Nephron (organoid): ENCODE results near the gene BDP1.
"Not testable (repeated sequence)": the region's sequence is repeated elsewhere in the genome, so short reads cannot be mapped to it uniquely, and the experiment has no call there.

Source experiments
- H3K27ac Mint-ChIP-seq, 3 experiments: 2 replicates each; pipeline ENCODE4 v1.8.0; 2020; ENCODE audit warnings: mixed read lengths in 3 of 3, mild to moderate bottlenecking in 2 of 3, moderate library complexity in 1 of 3
- H3K27me3 Mint-ChIP-seq: 2 replicates; pipeline ENCODE4 v1.8.0; 2021; ENCODE audit warnings: low read depth, mild to moderate bottlenecking, moderate library complexity, mixed read lengths
- H3K36me3 Mint-ChIP-seq: 2 replicates; pipeline ENCODE4 v1.8.0; 2020; ENCODE audit warnings: low read depth, mixed read lengths
- H3K4me1 Mint-ChIP-seq: 2 replicates; pipeline ENCODE4 v1.8.0; 2020; ENCODE audit warnings: mixed read lengths
- H3K4me3 Mint-ChIP-seq, 3 experiments: 2 replicates each; pipeline ENCODE4 v1.8.0; 2020; ENCODE audit warnings: mild to moderate bottlenecking in 3 of 3, mixed read lengths in 3 of 3, moderate library complexity in 2 of 3
- H3K9me3 Mint-ChIP-seq: 2 replicates; pipeline ENCODE4 v1.8.0; 2020; ENCODE audit warnings: mixed read lengths
- TF ChIP-seq, protein P1 (sequence below), 3 experiments: fragments of 200-600 bp; sonication (generic); IDR thresholded peaks; one replicate each; pipeline ENCODE4 v1.5.0; 2021; ENCODE audit warnings: antibody characterized with exemption in 3 of 3; ENCODE audit not compliant: unreplicated experiment in 3 of 3

The BDP1 gene, protein sequence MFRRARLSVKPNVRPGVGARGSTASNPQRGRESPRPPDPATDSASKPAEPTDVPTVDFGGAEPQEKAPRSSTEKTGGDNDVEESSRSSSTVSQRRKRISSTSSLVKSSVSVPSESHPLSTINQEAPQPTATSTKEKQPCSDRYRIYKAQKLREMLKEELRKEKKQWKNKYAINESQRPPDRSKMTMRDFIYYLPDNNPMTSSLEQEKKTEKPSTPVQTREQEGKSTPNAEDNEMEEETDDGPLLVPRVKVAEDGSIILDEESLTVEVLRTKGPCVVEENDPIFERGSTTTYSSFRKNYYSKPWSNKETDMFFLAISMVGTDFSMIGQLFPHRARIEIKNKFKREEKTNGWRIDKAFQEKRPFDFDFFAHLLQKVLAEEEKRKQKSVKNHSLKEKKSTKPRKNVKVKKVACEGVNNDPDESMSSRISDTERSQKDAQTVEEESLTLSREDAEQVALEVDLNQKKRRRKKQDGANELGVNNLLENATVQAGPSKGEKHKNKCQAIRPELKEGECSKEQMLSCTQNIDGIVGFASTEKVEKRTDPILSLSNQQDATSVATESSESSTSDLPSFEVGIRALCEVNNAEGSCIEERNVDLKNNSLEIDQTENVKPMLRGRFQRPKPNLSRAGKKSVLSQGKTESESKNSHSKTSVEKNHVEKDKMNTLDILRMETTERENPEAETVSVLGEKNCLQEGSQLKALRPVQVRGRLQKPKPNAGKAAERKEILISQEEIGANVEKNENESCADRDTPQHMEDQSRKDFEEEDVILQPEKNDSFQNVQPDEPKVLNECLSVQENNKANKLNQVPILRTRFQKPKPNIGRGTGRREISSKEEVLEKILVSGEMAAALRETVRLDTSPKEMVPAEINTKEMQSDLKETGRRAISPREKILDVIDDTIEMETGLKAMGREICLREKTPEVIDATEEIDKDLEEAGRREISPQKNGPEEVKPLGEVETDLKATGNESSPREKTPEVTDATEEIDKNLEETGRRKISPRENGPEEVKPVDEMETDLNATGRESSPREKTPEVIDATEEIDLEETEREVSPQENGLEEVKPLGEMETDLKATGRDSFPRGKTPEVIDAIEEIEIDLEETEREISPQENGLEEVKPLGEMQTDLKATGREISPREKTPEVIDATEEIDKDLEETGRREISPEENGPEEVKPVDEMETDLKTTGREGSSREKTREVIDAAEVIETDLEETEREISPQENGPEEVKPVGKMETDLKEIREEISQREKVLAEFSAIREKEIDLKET (N-terminal part only)

DNA sequence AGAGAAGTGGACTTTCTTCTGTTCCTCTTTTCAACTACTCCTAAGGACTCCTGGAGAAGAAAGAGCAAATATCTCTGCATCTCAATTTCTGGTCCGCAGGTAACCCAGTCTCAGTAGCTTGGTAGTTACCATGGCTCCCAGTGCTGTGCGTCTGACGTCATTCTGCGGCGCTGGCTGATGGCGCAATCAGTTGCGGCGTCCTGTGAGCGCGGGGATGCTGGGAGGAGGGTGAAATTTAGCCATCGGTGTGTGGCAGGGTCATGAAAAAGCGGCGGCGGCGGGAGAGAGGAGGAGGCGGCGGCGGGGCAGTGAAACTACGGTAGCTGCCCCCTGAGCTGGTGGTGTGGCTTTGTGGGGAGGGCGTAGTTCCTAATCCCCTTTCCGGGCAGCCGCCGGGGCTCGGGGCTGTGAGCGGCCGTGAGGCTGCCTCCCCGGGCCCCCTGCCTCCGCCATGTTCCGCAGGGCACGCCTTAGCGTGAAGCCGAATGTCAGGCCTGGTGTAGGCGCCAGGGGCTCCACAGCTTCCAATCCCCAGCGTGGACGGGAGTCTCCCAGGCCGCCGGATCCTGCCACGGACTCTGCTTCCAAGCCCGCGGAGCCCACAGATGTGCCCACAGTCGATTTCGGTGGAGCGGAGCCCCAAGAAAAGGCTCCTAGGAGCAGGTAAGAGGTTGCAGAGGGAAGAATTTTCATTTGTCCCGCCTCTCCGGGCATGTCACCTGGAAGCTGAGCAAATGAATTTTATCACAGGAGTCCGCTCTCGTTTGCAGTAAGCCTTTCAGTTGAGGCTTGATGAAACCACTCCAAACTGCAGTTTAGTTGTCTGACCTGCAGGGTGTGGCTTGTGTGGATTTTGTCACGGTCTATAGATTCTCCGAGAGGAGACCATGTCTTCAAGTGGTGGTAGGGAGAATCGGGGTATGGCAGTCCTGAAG is at the start of gene BDP1:
Gene BDP1 (plus strand): TSS at position 225 of the 935 bp plus-strand sequence. CDS start 227 bp downstream, at position 452.
- Mint-ChIP-seq H3K4me3 (peak within 1 kb of the TSS; percentile 92 to 98 (median 95)), H3K27me3 (peaks cover 13% of the 10 kb centered on the region), H3K4me1 (peaks cover 19% of the 10 kb centered on the region), H3K36me3 (peaks cover 23% of the 10 kb centered on the region), H3K27ac (peak within 1 kb of the TSS; percentile 89 to 97 (median 97)), H3K9me3 (no peaks in the 10 kb centered on the region)
- TF ChIP-seq, protein P1, sequence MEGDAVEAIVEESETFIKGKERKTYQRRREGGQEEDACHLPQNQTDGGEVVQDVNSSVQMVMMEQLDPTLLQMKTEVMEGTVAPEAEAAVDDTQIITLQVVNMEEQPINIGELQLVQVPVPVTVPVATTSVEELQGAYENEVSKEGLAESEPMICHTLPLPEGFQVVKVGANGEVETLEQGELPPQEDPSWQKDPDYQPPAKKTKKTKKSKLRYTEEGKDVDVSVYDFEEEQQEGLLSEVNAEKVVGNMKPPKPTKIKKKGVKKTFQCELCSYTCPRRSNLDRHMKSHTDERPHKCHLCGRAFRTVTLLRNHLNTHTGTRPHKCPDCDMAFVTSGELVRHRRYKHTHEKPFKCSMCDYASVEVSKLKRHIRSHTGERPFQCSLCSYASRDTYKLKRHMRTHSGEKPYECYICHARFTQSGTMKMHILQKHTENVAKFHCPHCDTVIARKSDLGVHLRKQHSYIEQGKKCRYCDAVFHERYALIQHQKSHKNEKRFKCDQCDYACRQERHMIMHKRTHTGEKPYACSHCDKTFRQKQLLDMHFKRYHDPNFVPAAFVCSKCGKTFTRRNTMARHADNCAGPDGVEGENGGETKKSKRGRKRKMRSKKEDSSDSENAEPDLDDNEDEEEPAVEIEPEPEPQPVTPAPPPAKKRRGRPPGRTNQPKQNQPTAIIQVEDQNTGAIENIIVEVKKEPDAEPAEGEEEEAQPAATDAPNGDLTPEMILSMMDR (IDR thresholded peaks at IDR 0.05; ENCODE audit: unreplicated experiment in 3 of 3): peak; percentile 24 to 49 (median 36)

DNA sequence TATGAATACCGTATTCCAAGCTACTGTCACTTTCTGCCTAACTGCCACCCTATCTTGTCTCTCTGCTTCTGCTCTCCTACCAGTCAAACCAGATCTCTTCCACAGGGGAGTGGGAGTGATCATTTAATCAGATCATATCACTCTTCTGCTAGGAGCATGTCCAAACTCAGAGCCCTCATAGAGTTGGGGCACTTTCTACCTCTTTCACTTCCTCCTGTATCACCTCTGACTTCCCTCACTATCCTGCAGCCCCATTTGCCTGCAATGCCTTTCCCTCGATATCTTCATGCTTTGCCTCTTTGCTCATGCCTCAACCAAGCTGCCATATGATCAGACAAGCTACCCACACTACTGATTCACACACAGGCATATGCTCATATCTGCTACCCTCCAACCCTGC is 45.4 kb upstream of the BDP1 start:
- H3K36me3 Mint-ChIP-seq, H3K4me1 Mint-ChIP-seq, H3K27ac Mint-ChIP-seq, H3K9me3 Mint-ChIP-seq, H3K4me3 Mint-ChIP-seq, H3K27me3 Mint-ChIP-seq: not testable (repeated sequence)

DNA sequence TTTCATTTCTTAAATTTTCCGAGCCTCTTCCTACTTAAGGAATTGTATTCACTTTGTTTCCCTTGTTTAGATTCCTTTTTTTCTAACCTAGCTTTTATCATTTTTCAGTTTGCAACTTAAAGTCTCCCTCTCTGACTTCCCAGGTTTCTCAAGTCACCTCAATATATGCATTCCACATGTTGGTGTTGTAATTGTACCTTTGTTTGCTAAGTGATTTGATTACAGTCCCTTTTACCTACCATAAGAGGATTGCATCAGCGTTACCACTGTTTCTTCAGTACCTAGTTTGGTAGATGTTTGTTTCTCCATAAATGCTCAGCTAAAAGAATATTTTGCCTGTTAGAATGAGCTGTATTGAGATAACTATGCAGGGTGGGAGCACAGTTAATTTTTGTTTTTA is 39.8 kb upstream of the BDP1 start:
- H3K36me3 Mint-ChIP-seq, H3K4me1 Mint-ChIP-seq, H3K9me3 Mint-ChIP-seq, H3K27me3 Mint-ChIP-seq, H3K27ac Mint-ChIP-seq, H3K4me3 Mint-ChIP-seq: not testable (repeated sequence)

DNA sequence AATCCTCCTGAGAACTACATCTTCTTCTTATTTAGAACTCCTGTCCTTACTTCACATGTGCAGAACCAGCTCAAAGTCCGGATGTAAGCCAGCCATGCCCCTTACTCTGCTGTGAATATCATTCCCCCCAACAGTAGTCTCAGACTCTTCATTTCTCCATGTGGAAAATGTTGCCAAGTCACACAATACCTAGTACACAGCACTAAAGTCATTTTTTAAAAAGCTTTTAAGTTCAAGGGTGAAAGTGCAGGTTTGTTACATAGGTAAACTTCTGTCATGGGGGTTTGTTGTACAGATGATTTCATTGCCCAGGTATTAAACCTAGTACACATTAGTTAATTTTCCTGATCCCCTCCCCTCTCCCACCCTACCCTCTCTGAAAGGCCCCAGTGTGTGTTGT is 37.4 kb upstream of the BDP1 start:
- H3K27me3 Mint-ChIP-seq, H3K4me1 Mint-ChIP-seq, H3K4me3 Mint-ChIP-seq, H3K36me3 Mint-ChIP-seq, H3K27ac Mint-ChIP-seq, H3K9me3 Mint-ChIP-seq: not testable (repeated sequence)

DNA sequence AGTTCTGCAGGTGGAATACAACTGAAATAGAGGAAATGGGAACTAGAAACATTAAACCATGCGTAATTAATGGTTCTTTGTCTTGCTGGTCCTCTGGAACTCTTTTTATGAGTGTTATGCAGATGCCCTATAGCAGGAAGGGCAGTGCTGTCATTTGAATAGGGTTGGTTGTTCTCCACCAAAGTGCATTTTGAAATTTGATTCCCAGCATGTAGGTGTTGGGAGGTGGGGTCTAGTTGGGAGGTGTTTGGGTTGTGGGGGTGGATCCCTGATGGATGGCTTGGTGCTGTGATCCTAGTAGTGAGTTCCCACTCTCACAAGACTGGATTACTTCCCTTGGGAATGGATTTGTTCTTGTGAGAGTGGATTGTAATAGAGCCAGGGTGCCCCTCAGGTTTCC is 34.2 kb upstream of the BDP1 start:
- not testable (repeated sequence) for H3K9me3 Mint-ChIP-seq, H3K27me3 Mint-ChIP-seq, H3K4me3 Mint-ChIP-seq, H3K27ac Mint-ChIP-seq, H3K4me1 Mint-ChIP-seq, H3K36me3 Mint-ChIP-seq

DNA sequence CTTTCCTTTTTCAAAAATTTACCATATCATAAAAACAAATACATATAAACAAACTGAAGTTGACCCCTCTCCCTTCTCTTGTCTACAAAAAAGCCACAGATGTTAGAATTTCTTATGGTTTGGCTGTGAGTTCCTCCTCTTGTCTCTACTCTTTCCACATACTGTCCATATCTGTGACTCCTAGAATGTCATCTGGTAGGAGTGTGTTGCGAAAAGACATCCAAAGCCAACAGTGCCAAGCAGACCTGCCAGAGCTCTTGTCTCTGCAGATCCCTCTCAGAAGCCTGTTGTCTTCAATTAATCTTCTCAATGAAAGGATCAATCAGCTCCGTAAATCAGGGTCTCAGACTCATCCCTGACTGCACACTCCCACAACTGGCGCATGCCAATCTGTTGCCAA is 31.6 kb upstream of the BDP1 start:
- not testable (repeated sequence) for H3K9me3 Mint-ChIP-seq, H3K4me1 Mint-ChIP-seq, H3K4me3 Mint-ChIP-seq, H3K27ac Mint-ChIP-seq, H3K36me3 Mint-ChIP-seq, H3K27me3 Mint-ChIP-seq

DNA sequence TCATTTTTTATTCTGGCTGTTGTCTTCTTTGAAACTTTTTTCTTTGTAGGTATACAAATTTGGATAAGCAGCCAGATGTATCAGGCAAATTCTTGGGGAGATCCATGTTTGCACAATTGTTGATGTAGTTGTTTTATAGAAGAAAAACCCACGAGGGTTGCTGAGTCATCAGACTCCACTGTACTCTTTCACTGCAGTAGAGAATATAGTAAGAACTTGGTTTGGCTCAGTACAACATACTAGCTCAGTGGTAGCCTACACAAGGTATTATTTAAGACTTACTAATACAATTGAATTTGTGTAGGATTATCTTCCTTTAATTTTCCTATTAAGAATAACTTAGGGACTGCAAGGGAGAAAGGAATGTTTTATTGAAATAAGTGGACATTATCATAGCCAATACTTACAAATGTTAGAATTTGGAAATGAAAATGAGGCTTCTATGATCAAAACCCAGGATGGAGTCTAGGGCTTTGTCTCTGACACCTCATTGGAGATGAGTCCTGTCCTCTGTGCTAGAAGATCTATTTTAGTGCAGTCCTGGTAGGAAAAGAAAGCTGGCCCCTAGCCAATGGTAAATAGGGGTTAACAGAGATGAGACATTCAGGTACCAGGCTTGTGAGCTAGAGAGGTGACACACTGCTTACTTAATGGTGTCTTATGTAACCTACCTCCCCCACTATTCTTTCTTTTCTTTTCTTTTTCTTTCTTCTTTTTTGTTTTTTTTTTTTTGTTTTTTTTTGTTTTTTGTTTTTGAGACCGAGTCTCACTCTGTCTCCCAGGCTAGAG is 28.6 kb upstream of the BDP1 start:
- H3K4me3 Mint-ChIP-seq, H3K27me3 Mint-ChIP-seq, H3K4me1 Mint-ChIP-seq, H3K9me3 Mint-ChIP-seq, H3K36me3 Mint-ChIP-seq, H3K27ac Mint-ChIP-seq: not testable (repeated sequence)

DNA sequence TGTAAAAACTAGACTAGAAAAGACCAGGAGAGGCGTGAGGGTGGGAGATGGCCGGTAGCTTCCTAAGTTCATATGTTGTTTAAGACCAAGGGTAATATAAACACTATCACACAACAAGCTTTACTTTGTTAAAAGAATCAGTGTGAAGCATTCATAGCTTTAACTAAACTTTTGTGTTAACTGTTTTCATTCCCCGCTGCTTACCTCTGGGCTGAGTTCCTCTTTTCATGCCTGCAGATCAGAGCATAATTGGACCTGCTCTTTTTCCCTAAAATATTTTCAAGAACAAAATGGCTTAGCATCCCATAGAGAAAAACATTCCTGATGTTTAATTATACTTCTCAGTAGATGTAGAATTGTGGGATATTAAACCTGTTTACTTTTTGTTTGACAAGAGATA is 23.0 kb upstream of the BDP1 start:
- H3K9me3 Mint-ChIP-seq, H3K27me3 Mint-ChIP-seq, H3K27ac Mint-ChIP-seq, H3K4me1 Mint-ChIP-seq, H3K36me3 Mint-ChIP-seq, H3K4me3 Mint-ChIP-seq: not testable (repeated sequence)

DNA sequence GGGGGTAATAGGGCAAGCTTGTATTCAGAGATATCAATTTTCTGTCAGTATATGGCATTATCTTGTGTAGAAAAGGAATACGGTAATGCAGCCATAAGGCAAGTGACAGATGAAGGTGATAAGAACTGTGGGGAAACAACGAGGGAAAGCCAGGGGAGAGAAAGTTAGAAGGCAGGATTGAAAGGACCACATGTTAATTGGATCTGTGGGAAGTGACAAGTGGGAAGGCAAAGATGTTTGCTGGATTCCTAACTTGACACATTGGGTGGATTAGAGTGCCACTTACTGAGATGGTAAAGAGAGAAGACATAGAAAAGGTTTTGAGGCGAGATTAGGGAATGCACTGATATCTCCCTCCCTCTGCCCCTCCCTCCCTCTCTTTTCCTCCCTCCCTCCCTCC is 20.6 kb upstream of the BDP1 start:
- H3K9me3 Mint-ChIP-seq, H3K36me3 Mint-ChIP-seq, H3K4me3 Mint-ChIP-seq, H3K4me1 Mint-ChIP-seq, H3K27ac Mint-ChIP-seq, H3K27me3 Mint-ChIP-seq: not testable (repeated sequence)

DNA sequence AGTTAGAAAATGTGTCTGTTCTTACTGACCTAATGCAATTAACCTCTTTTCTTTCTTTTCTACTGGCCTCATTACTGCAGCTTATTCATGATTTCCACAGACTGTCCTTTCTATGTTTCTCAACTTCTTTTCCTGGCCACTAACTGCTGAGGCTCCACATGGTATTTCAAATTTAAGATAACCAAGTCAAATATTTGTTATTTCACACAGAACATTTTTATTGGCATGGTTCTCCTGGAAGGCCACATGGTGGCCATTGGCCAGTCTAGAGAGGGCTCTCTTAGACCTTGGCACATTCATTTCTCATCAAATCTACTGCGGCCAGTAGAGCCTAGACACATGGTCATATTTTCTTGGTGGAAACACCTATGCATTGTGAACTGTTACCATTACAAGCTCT is 13.9 kb upstream of the BDP1 start:
- not testable (repeated sequence) for H3K27ac Mint-ChIP-seq

DNA sequence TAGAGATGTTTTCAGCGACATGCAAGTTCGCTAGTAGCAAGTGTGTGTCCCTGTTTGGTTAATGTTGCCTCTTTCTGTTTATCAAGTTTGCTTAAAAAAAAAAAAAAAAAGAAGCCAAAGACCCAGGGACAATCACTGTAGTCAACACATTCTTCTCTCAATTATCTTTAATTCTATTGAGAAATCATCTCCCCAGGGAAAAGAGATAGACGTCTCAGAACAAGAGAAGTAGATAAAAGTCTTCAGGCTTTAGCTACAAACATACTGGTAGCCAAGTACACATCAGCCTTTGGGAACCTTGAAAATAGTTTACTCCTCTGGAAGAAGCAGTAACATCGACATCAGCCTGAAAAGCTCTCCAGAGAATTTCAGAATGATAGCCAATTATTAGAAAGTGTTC is 11.6 kb upstream of the BDP1 start:
- not testable (repeated sequence) for H3K4me3 Mint-ChIP-seq, H3K36me3 Mint-ChIP-seq, H3K27ac Mint-ChIP-seq, H3K9me3 Mint-ChIP-seq, H3K4me1 Mint-ChIP-seq
- H3K27me3 Mint-ChIP-seq: peaks cover 43% of the 10 kb centered on the region

More for the DNA sequence above, 13.9 kb upstream of the BDP1 start:
- not testable (repeated sequence) for H3K4me1 Mint-ChIP-seq, H3K9me3 Mint-ChIP-seq, H3K36me3 Mint-ChIP-seq, H3K4me3 Mint-ChIP-seq
- H3K27me3 Mint-ChIP-seq: peaks cover 27% of the 10 kb centered on the region

DNA sequence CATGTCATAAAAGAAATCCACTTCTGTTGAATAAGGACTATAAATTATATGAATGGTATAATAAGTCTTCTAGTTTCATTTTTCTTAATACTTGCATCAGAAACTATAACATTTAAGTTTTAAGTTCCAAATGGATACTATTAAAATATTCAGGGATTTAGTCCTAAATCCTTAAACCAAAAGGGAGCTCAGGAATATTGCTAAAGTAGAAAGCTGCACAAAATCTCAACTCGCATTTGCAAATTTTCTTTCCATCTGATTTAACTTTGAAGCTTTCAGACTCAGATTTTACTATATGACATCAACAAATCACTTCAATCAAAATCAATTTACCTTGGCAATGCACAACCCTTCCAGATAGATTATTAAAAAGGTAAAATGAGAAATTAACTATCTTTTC is 10.4 kb upstream of the BDP1 start:
- not testable (repeated sequence) for H3K4me3 Mint-ChIP-seq, H3K27ac Mint-ChIP-seq, H3K9me3 Mint-ChIP-seq, H3K4me1 Mint-ChIP-seq, H3K36me3 Mint-ChIP-seq
- H3K27me3 Mint-ChIP-seq: peaks cover 48% of the 10 kb centered on the region
